ENCODE results near the gene PPM1J.
A peak's percentile ranks its signal among the peaks of the same experiment; 100 is the strongest.

- TF ChIP-seq, protein P1, sequence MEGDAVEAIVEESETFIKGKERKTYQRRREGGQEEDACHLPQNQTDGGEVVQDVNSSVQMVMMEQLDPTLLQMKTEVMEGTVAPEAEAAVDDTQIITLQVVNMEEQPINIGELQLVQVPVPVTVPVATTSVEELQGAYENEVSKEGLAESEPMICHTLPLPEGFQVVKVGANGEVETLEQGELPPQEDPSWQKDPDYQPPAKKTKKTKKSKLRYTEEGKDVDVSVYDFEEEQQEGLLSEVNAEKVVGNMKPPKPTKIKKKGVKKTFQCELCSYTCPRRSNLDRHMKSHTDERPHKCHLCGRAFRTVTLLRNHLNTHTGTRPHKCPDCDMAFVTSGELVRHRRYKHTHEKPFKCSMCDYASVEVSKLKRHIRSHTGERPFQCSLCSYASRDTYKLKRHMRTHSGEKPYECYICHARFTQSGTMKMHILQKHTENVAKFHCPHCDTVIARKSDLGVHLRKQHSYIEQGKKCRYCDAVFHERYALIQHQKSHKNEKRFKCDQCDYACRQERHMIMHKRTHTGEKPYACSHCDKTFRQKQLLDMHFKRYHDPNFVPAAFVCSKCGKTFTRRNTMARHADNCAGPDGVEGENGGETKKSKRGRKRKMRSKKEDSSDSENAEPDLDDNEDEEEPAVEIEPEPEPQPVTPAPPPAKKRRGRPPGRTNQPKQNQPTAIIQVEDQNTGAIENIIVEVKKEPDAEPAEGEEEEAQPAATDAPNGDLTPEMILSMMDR (IDR thresholded peaks at IDR 0.05; ENCODE audit: insufficient read depth, low read depth, low read length): peak; percentile 59
- TF ChIP-seq EZH2 (IDR thresholded peaks at IDR 0.05; ENCODE audit: insufficient read depth, low read length): no peak
Observed at GRCh38 chr1:112673592-112674439, 41.3 kb downstream of the PPM1J start.
